Measurements from ENCODE around the gene CPEB1.

DNA sequence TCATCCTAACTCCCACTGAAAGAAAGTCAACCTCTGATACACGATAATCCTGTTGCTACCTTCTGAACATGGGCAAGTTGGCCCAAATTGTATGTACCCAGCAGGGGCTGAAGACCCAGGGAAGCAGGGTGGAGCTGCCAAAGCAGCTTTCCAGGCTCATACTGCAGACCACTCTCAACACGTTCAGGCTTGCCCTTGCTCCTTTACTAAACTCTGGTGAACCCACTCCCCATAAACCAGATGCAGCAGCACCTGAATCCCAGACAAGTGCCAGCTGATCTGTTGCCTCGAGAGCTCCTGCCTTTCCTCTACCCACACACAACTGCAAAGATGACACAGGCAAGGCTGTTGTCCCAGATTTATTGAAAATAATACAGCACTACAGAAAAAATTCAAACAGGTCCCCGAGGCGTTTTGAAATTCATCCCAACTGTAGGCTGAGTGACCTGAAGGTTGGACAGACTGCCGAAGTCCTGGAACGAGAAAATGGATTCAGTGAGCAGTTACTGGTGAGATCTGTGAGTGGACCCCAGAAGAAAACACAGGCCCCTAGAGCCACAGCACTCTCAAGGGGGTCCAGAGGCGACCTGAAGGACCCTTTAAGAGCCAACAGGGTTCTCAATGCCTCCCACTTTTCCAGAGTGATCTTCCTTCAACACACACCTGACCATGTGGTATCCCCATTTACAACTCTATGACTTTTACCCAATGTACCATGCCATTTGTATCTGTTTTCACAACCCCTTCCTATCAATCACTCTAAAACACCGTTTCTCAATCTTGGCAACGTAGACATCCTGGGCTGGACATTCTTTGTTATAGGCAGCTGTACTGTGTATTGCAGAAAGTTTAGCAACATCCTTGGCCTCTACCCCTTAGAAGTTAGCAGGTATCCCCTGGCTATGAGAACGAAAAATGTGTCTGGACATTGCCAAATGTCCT, 110.5 kb downstream of the CPEB1 start:
- TF ChIP-seq, protein P1, sequence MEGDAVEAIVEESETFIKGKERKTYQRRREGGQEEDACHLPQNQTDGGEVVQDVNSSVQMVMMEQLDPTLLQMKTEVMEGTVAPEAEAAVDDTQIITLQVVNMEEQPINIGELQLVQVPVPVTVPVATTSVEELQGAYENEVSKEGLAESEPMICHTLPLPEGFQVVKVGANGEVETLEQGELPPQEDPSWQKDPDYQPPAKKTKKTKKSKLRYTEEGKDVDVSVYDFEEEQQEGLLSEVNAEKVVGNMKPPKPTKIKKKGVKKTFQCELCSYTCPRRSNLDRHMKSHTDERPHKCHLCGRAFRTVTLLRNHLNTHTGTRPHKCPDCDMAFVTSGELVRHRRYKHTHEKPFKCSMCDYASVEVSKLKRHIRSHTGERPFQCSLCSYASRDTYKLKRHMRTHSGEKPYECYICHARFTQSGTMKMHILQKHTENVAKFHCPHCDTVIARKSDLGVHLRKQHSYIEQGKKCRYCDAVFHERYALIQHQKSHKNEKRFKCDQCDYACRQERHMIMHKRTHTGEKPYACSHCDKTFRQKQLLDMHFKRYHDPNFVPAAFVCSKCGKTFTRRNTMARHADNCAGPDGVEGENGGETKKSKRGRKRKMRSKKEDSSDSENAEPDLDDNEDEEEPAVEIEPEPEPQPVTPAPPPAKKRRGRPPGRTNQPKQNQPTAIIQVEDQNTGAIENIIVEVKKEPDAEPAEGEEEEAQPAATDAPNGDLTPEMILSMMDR (conservative IDR thresholded peaks at IDR 0.05), result no peak
- no peak for TF ChIP-seq ZFX (IDR thresholded peaks at IDR 0.05)

All from C4-2B (cell line).